Neuronal stem cell (in vitro differentiated cells): ENCODE measurements around the gene ACAD8.

ENCODE experiments used
- DNase-seq: peaks from one replicate; pipeline ENCODE4 v3.0.0-alpha.2; 2013; ENCODE audit warnings: low spot score
- H2AFZ ChIP-seq: one replicate; pipeline ENCODE4 v1.6.1; 2013; ENCODE audit warnings: mild to moderate bottlenecking, low read length, inconsistent platforms
- H2AK5ac ChIP-seq: 2 replicates; pipeline ENCODE4 v1.6.1; 2013; ENCODE audit warnings: low read depth, mild to moderate bottlenecking, inconsistent platforms, low read length, moderate library complexity, mixed read lengths
- H2BK120ac ChIP-seq: 2 replicates; pipeline ENCODE4 v1.6.1; 2013; ENCODE audit warnings: low read depth, mild to moderate bottlenecking, inconsistent platforms, low read length, moderate library complexity, mixed read lengths
- H2BK12ac ChIP-seq: one replicate; pipeline ENCODE4 v1.6.1; 2013; ENCODE audit warnings: low read length, inconsistent platforms
- H2BK15ac ChIP-seq: 2 replicates; pipeline ENCODE4 v1.6.1; 2013; ENCODE audit warnings: mild to moderate bottlenecking, low read length, inconsistent platforms, mixed read lengths
- H2BK5ac ChIP-seq: one replicate; pipeline ENCODE4 v1.6.1; 2013; ENCODE audit warnings: inconsistent platforms, mild to moderate bottlenecking, low read length, moderate library complexity
- H3K14ac ChIP-seq: one replicate; pipeline ENCODE4 v1.6.1; 2013; ENCODE audit warnings: low read length, inconsistent platforms
- H3K18ac ChIP-seq: 2 replicates; pipeline ENCODE4 v1.6.1; 2013; ENCODE audit warnings: low read length, inconsistent platforms
- H3K23ac ChIP-seq: 2 replicates; pipeline ENCODE4 v1.6.1; 2013; ENCODE audit warnings: low read depth, mild to moderate bottlenecking, mixed read lengths, low read length, inconsistent platforms; ENCODE audit not compliant: poor library complexity
- H3K27ac ChIP-seq: replicated peaks from 3 replicates; pipeline ENCODE4 v1.5.1; 2013; ENCODE audit warnings: low read length, inconsistent platforms
- H3K27me3 ChIP-seq, 3 experiments: 2 replicates each; pipeline ENCODE4 v1.6.1; 2013; ENCODE audit warnings: low read length in 3 of 3, mild to moderate bottlenecking in 2 of 3, inconsistent platforms in 1 of 3, low read depth in 1 of 3, mixed read lengths in 1 of 3, moderate library complexity in 1 of 3; ENCODE audit not compliant: control insufficient read depth in 3 of 3, insufficient read depth in 3 of 3
- H3K36me3 ChIP-seq, 2 donors: replicated peaks in 1 of 2; 2 replicates each; pipeline ENCODE4 v1.6.1; 2013; ENCODE audit warnings: low read length in 2 of 2; ENCODE audit not compliant: control insufficient read depth in 2 of 2, insufficient read depth in 2 of 2
- H3K4ac ChIP-seq: 2 replicates; pipeline ENCODE4 v1.6.1; 2013; ENCODE audit warnings: inconsistent platforms, mild to moderate bottlenecking, low read length, moderate library complexity
- H3K4me1 ChIP-seq, 2 donors: 1 replicate in 1 of 2; 2 replicates in 1 of 2; pipeline ENCODE4 v1.6.1; 2013; ENCODE audit warnings: low read length in 2 of 2, low read depth in 1 of 2; ENCODE audit not compliant: control insufficient read depth in 2 of 2, insufficient read depth in 1 of 2
- H3K4me2 ChIP-seq: one replicate; pipeline ENCODE4 v1.6.1; 2013; ENCODE audit warnings: mild to moderate bottlenecking, low read length, inconsistent platforms; ENCODE audit not compliant: insufficient read depth, poor library complexity, severe bottlenecking
- H3K4me3 ChIP-seq, 2 donors: 2 replicates each; pipeline ENCODE4 v1.5.1; 2013; ENCODE audit warnings: low read length in 2 of 2, mild to moderate bottlenecking in 2 of 2, inconsistent platforms in 1 of 2, moderate library complexity in 1 of 2
- H3K79me1 ChIP-seq: one replicate; pipeline ENCODE4 v1.6.1; 2013; ENCODE audit warnings: low read depth, mild to moderate bottlenecking, inconsistent platforms, low read length, moderate library complexity
- H3K9ac ChIP-seq: one replicate; pipeline ENCODE4 v1.6.1; 2013; ENCODE audit warnings: mild to moderate bottlenecking, low read depth, low read length, inconsistent platforms; ENCODE audit not compliant: poor library complexity
- H3K9me3 ChIP-seq, 2 donors: replicated peaks in 1 of 2; 2 replicates each; pipeline versions ENCODE3 to v1.6.1; 2013; ENCODE audit warnings: low read length in 2 of 2, mild to moderate bottlenecking in 2 of 2, inconsistent platforms in 1 of 2, low read depth in 1 of 2, mixed read lengths in 1 of 2, moderate library complexity in 1 of 2; ENCODE audit not compliant: control insufficient read depth in 2 of 2, insufficient read depth in 1 of 2
- H4K8ac ChIP-seq: one replicate; pipeline ENCODE4 v1.6.1; 2013; ENCODE audit warnings: low read depth, mild to moderate bottlenecking, inconsistent platforms, low read length, moderate library complexity
- H4K91ac ChIP-seq: one replicate; pipeline ENCODE4 v1.6.1; 2013; ENCODE audit warnings: low read length, low read depth, mild to moderate bottlenecking, inconsistent platforms; ENCODE audit not compliant: poor library complexity
- WGBS, 2 donors: extraction: QIAGEN DNeasy Blood & Tissue Kit; methylation state at CpG; one replicate each; pipeline ENCODE4 v1.1.7; 2013; ENCODE audit warnings: missing lambda C conversion rate in 2 of 2, mixed read lengths in 1 of 2; ENCODE audit not compliant: insufficient read length in 2 of 2, insufficient replicate concordance in 1 of 2; ENCODE audit errors: extremely low coverage in 2 of 2; 5-methylcytosine and 5-hydroxymethylcytosine counted together

Gene ACAD8

GRCh38 chr11:134224710-134225664 is 28.4 kb upstream of the ACAD8 start:
- DNase-seq = peak; percentile 29
- H3K27me3 ChIP-seq = peaks cover 0 to 4% (median 0%) of the 10 kb centered on the region in 3 experiments
- H3K27ac ChIP-seq = no peak overlapping the region

GRCh38 chr11:134226806-134227325 is 26.5 kb upstream of the ACAD8 start:
- no peak for DNase-seq
- Histone ChIP-seq H4K91ac (no peak overlapping the region), H2BK12ac (no peak overlapping the region), H4K8ac (no peak overlapping the region), H2BK15ac (no peak overlapping the region), H3K4ac (no peak overlapping the region), H3K9ac (no peak overlapping the region), H3K23ac (no peak overlapping the region), H2AK5ac (no peak overlapping the region), H3K4me1 (peaks cover 12% of the 10 kb centered on the region in 2 donors), H3K9me3 (no peaks in the 10 kb centered on the region), H3K18ac (no peak overlapping the region), H3K14ac (no peak overlapping the region), H2BK5ac (no peak overlapping the region), H3K27ac (no peak overlapping the region), H2BK120ac (no peak overlapping the region), H3K36me3 (peaks cover 0 to 5% of the 10 kb centered on the region in 2 donors), H2AFZ (no peak overlapping the region), H3K4me2 (no peak overlapping the region), H3K27me3 (peaks cover 0 to 4% (median 0%) of the 10 kb centered on the region in 3 experiments), H3K4me3 (no peak overlapping the region), H3K79me1 (peaks cover 4% of the 10 kb centered on the region)
- WGBS, 2 donors = no CpG with 5 or more reads among the region's 5 CpGs

More at GRCh38 chr11:134224710-134225664, 28.4 kb upstream of the ACAD8 start:
- Histone ChIP-seq H2BK5ac (peak overlapping the region; percentile 45), H2AFZ (peak overlapping the region; percentile 96), H3K4me2 (peak overlapping the region; percentile 89), H3K4ac (no peak overlapping the region), H3K79me1 (peaks cover 2% of the 10 kb centered on the region), H2BK12ac (peak overlapping the region; percentile 61), H2BK15ac (no peak overlapping the region), H3K18ac (peak overlapping the region; percentile 91), H2BK120ac (no peak overlapping the region), H3K36me3 (peaks cover 0 to 18% of the 10 kb centered on the region in 2 donors), H3K14ac (peak overlapping the region; percentile 78), H4K91ac (no peak overlapping the region), H4K8ac (no peak overlapping the region), H3K23ac (peak overlapping the region; percentile 86), H2AK5ac (peak overlapping the region; percentile 27), H3K4me1 (peaks cover 12% of the 10 kb centered on the region in 2 donors), H3K4me3 (peak overlapping the region; percentile 84 to 90), H3K9ac (peak overlapping the region; percentile 98), H3K9me3 (no peaks in the 10 kb centered on the region)
- no CpG with 5 or more reads among the region's 93 CpGs for WGBS, 2 donors

GRCh38 chr11:134228625-134229024 is 24.7 kb upstream of the ACAD8 start:
- whole genome bisulfite sequencing, 2 donors = no CpG with 5 or more reads among the region's 6 CpGs
- H2AFZ ChIP-seq = no peak overlapping the region
- H2BK5ac ChIP-seq = no peak overlapping the region
- DNase-seq = no peak
- no peaks in the 10 kb centered on the region for H3K36me3 ChIP-seq
- no peak overlapping the region for H3K27ac ChIP-seq
- H2BK120ac ChIP-seq = no peak overlapping the region
- no peak overlapping the region for H2BK12ac ChIP-seq
- H4K91ac ChIP-seq = no peak overlapping the region
- H3K4me2 ChIP-seq = no peak overlapping the region
- H2AK5ac ChIP-seq = no peak overlapping the region
- no peak overlapping the region for H3K23ac ChIP-seq
- H2BK15ac ChIP-seq = no peak overlapping the region
- H3K4me3 ChIP-seq = no peak overlapping the region
- no peak overlapping the region for H3K14ac ChIP-seq
- no peak overlapping the region for H4K8ac ChIP-seq
- H3K27me3 ChIP-seq = peaks cover 0 to 4% (median 0%) of the 10 kb centered on the region in 3 experiments
- no peak overlapping the region for H3K4ac ChIP-seq
- H3K18ac ChIP-seq = no peak overlapping the region
- H3K9me3 ChIP-seq = no peaks in the 10 kb centered on the region
- H3K9ac ChIP-seq = no peak overlapping the region
- H3K79me1 ChIP-seq = peaks cover 4% of the 10 kb centered on the region
- H3K4me1 ChIP-seq = peaks cover 7% of the 10 kb centered on the region in 2 donors
